ENCODE measurements around the gene KCNQ1OT1.

DNA sequence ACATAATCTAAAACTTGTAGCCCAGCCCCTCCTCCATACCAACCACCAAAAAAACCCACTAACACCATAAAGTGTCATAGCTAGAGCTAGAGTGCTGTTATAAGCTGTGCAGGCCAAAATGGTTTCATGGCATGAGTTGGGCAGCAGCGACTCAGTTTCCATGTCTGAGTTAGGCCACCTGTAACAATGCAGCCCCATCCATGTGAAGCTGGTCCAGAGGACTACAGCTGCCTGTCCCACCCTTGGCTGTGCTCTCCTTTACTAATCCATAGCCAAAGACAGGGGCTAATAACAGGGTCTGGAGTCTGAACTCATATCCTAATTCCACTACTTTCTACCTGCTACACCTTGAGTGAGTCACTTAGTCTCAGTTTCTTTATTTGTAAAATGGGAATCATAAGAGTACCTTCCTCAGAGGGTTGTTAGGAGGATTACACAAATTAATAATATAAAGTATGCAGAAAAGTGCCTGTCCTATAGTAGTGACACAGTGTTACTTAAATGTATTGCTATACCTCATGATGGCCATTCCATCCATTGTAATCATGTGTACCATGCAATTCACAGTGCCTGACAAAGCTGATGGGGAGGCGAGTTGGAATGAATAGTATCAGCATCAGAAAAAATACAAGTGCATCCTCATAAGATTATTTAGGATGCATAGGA lies 20.6 kb downstream of the KCNQ1OT1 start:
- TF ChIP-seq, protein P1, sequence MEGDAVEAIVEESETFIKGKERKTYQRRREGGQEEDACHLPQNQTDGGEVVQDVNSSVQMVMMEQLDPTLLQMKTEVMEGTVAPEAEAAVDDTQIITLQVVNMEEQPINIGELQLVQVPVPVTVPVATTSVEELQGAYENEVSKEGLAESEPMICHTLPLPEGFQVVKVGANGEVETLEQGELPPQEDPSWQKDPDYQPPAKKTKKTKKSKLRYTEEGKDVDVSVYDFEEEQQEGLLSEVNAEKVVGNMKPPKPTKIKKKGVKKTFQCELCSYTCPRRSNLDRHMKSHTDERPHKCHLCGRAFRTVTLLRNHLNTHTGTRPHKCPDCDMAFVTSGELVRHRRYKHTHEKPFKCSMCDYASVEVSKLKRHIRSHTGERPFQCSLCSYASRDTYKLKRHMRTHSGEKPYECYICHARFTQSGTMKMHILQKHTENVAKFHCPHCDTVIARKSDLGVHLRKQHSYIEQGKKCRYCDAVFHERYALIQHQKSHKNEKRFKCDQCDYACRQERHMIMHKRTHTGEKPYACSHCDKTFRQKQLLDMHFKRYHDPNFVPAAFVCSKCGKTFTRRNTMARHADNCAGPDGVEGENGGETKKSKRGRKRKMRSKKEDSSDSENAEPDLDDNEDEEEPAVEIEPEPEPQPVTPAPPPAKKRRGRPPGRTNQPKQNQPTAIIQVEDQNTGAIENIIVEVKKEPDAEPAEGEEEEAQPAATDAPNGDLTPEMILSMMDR (conservative IDR thresholded peaks at IDR 0.05; ENCODE audit: low read length) = no peak
- TF ChIP-seq EZH2phosphoT487 (IDR thresholded peaks at IDR 0.05; ENCODE audit: borderline replicate concordance) = no peak

Data from Loucy (cell line).